HCT116 (cell line): Measurements from ENCODE around the gene EXOC4.

Experiments used
- CTCF ChIP-seq, 3 experiments: fragments of 200-600 bp in 1 of 3; sonication (generic) in 1 of 3; IDR thresholded peaks in 2 of 3; conservative IDR thresholded peaks in 1 of 3; 2 replicates each; pipeline ENCODE4 v1.5.1; 2012 to 2017; ENCODE audit warnings: low read depth in 2 of 3, low read length in 2 of 3, antibody characterized with exemption in 1 of 3, borderline replicate concordance in 1 of 3, control low read depth in 1 of 3, mild to moderate bottlenecking in 1 of 3, mixed read lengths in 1 of 3, mixed run types in 1 of 3, moderate library complexity in 1 of 3; ENCODE audit not compliant: insufficient read depth in 1 of 3
- EZH2 ChIP-seq: fragments of 200-600 bp; sonication (generic); IDR thresholded peaks from 2 replicates; pipeline ENCODE4 v1.6.1; 2017; ENCODE audit warnings: antibody characterized with exemption, mixed run types
- MAX ChIP-seq: IDR thresholded peaks from 2 replicates; pipeline ENCODE4 v1.6.1; 2012
- POLR2A ChIP-seq: IDR thresholded peaks from 2 replicates; pipeline ENCODE4 v1.7.0; 2011; ENCODE audit warnings: borderline replicate concordance; ENCODE audit not compliant: insufficient read depth, insufficient read length; ENCODE audit errors: extremely low read depth
- POLR2AphosphoS5 ChIP-seq: IDR thresholded peaks from 2 replicates; pipeline ENCODE4 v1.6.1; 2011; ENCODE audit warnings: mild to moderate bottlenecking, low read depth, low read length, moderate library complexity
- RAD21 ChIP-seq: IDR thresholded peaks from 2 replicates; pipeline ENCODE4 v1.6.1; 2012; ENCODE audit warnings: low read depth, mild to moderate bottlenecking
- SP1 ChIP-seq: IDR thresholded peaks from 2 replicates; pipeline ENCODE4 v1.6.1; 2012; ENCODE audit warnings: low read depth
- TCF7L2 ChIP-seq: IDR thresholded peaks from 2 replicates; pipeline ENCODE4 v1.7.0; 2011; ENCODE audit warnings: borderline replicate concordance, inconsistent platforms; ENCODE audit not compliant: insufficient read depth, insufficient read length; ENCODE audit errors: extremely low read depth
- ZBTB33 ChIP-seq: IDR thresholded peaks from 2 replicates; pipeline ENCODE4 v1.6.1; 2011; ENCODE audit warnings: mild to moderate bottlenecking, low read length, moderate library complexity; ENCODE audit not compliant: insufficient replicate concordance; ENCODE audit errors: extremely low read depth
- ZFX ChIP-seq: fragments of 450-650 bp; IDR thresholded peaks from 2 replicates; pipeline ENCODE4 v1.6.1; 2017

- TF ChIP-seq CTCF (IDR thresholded peaks at IDR 0.05 in 2 of 3, conservative IDR thresholded peaks at IDR 0.05 in 1 of 3; ENCODE audit: borderline replicate concordance in 1 of 3, insufficient read depth in 1 of 3, low read depth in 2 of 3, low read length in 2 of 3) (no peak), SP1 (no peak), POLR2AphosphoS5 (no peak), ZBTB33 (no peak), RAD21 (no peak), EZH2 (no peak), MAX (no peak), ZFX (no peak), POLR2A (no peak), TCF7L2 (no peak)
Measured at GRCh38 chr7:133781486-133782090, 528.7 kb downstream of the EXOC4 start.
